WTC11 (cell line): ENCODE measurements around the gene PPFIBP2.

Experiments used
- JUN ChIP-seq: sonication (generic); formaldehyde crosslinking; IDR thresholded peaks from 2 replicates; pipeline ENCODE4 v1.8.0; 2023; ENCODE audit warnings: mild to moderate bottlenecking, missing genetic modification reagents
- TF ChIP-seq, protein P1 (sequence below): sonication (generic); formaldehyde crosslinking; IDR thresholded peaks from 2 replicates; pipeline ENCODE4 v1.8.1; 2022; ENCODE audit warnings: mild to moderate bottlenecking, moderate library complexity, missing genetic modification reagents
- TF ChIP-seq, protein P2 (sequence below): sonication (generic); formaldehyde crosslinking; IDR thresholded peaks from 2 replicates; pipeline ENCODE4 v1.8.1; 2023; ENCODE audit warnings: mild to moderate bottlenecking, missing genetic modification reagents, moderate library complexity
- TF ChIP-seq, protein P3 (sequence below): sonication (generic); formaldehyde crosslinking; IDR thresholded peaks from 2 replicates; pipeline ENCODE4 v1.8.1; 2023; ENCODE audit warnings: mild to moderate bottlenecking, moderate library complexity, missing genetic modification reagents

DNA sequence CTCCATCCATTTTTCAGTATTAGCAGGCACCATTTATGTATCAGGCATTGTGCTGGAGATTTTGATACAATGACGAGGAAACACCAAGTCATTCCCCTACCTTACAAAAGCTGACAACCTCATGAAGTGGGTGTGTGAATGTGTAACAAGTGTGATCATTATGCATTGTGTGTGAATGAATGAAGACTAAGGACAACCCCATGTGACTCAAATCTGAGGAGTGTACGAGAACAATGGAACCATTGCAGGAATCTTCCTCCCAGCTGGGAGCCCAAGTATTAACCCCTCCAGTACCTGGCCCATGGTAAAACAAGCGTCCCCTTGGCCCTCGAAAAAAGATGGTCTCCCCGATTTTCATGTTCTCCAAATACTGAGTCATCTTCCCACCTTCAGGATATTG lies 155.1 kb downstream of the PPFIBP2 start:
- no peak for TF ChIP-seq JUN (CRISPR knock-in tag)
- TF ChIP-seq, protein P1, sequence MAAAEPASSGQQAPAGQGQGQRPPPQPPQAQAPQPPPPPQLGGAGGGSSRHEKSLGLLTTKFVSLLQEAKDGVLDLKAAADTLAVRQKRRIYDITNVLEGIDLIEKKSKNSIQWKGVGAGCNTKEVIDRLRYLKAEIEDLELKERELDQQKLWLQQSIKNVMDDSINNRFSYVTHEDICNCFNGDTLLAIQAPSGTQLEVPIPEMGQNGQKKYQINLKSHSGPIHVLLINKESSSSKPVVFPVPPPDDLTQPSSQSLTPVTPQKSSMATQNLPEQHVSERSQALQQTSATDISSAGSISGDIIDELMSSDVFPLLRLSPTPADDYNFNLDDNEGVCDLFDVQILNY (CRISPR knock-in tag): no peak
- TF ChIP-seq, protein P2, sequence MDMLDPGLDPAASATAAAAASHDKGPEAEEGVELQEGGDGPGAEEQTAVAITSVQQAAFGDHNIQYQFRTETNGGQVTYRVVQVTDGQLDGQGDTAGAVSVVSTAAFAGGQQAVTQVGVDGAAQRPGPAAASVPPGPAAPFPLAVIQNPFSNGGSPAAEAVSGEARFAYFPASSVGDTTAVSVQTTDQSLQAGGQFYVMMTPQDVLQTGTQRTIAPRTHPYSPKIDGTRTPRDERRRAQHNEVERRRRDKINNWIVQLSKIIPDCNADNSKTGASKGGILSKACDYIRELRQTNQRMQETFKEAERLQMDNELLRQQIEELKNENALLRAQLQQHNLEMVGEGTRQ (CRISPR knock-in tag): no peak
- TF ChIP-seq, protein P3, sequence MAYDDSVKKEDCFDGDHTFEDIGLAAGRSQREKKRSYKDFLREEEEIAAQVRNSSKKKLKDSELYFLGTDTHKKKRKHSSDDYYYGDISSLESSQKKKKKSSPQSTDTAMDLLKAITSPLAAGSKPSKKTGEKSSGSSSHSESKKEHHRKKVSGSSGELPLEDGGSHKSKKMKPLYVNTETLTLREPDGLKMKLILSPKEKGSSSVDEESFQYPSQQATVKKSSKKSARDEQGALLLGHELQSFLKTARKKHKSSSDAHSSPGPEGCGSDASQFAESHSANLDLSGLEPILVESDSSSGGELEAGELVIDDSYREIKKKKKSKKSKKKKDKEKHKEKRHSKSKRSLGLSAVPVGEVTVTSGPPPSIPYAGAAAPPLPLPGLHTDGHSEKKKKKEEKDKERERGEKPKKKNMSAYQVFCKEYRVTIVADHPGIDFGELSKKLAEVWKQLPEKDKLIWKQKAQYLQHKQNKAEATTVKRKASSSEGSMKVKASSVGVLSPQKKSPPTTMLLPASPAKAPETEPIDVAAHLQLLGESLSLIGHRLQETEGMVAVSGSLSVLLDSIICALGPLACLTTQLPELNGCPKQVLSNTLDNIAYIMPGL (CRISPR knock-in tag): no peak
